ENCODE results near the gene CD14. TPM values are rescaled to one million over a fixed set of nuclear protein-coding genes. Genes with fewer than 3 reads are reported as not detected.

CD14 gene
- total RNA-seq, 1 experiment from 2014 or later: 0.13 TPM

- Histone ChIP-seq H3K27me3 (ENCODE audit: insufficient read depth, low read length) (no peaks in the 10 kb centered on the region), H2BK120ac (ENCODE audit: low read depth, low read length, poor library complexity, severe bottlenecking) (no peak overlapping the region), H2AFZ (ENCODE audit: low read length) (no peak overlapping the region), H3K18ac (ENCODE audit: insufficient read length, low read depth, low read length) (no peak overlapping the region), H3K27ac (ENCODE audit: insufficient read length, low read depth, low read length) (no peak overlapping the region), H3K23me2 (ENCODE audit: insufficient read length, low read depth, low read length, poor library complexity, severe bottlenecking) (peaks cover 6% of the 10 kb centered on the region), H4K20me1 (ENCODE audit: control insufficient read depth, insufficient read depth, insufficient read length) (no peaks in the 10 kb centered on the region), H2BK12ac (ENCODE audit: insufficient read length, low read depth, low read length) (no peak overlapping the region), H3K4ac (ENCODE audit: low read depth, low read length) (no peak overlapping the region), H2BK5ac (ENCODE audit: insufficient read length, low read length) (no peak overlapping the region), H3K79me2 (ENCODE audit: insufficient read depth, low read length) (no peaks in the 10 kb centered on the region), H3K56ac (ENCODE audit: insufficient read length, low read depth, low read length) (no peak overlapping the region), H3K4me1 (ENCODE audit: insufficient read depth, low read length) (no peaks in the 10 kb centered on the region), H3T11ph (ENCODE audit: low read length) (no peak overlapping the region), H4K8ac (replicated peaks; ENCODE audit: insufficient read length, low read depth, low read length) (no peak overlapping the region), H4K91ac (ENCODE audit: insufficient read length, low read depth, low read length) (no peak overlapping the region), H3K14ac (ENCODE audit: insufficient read depth, low read length) (no peak overlapping the region), H3K9ac (ENCODE audit: extremely low read depth, insufficient read length, low read length) (no peak overlapping the region), H3K23ac (ENCODE audit: insufficient read length, low read depth, low read length) (no peak overlapping the region), H2BK15ac (ENCODE audit: low read depth, low read length) (no peak overlapping the region), H2BK20ac (ENCODE audit: low read depth, low read length, poor library complexity, severe bottlenecking) (no peak overlapping the region), H2AK5ac (ENCODE audit: insufficient read length, low read length) (no peak overlapping the region), H3K79me1 (ENCODE audit: insufficient read depth, low read depth, low read length, poor library complexity, severe bottlenecking) (no peaks in the 10 kb centered on the region), H3K4me2 (ENCODE audit: insufficient read depth, insufficient read length, low read length) (no peak overlapping the region), H3K9me3 (ENCODE audit: control insufficient read depth, low read depth, low read length) (peaks cover 4% of the 10 kb centered on the region), H4K5ac (ENCODE audit: insufficient read length, low read depth, low read length) (no peak overlapping the region)
- no peak for TF ChIP-seq CTCF (conservative IDR thresholded peaks at IDR 0.05)
- Mint-ChIP-seq H3K9me3 (peaks cover 11 to 17% of the 10 kb centered on the region in 2 experiments), H3K4me1 (peaks cover 19 to 21% of the 10 kb centered on the region in 2 experiments), H3K27me3 (ENCODE audit: low read depth) (peaks cover 5% of the 10 kb centered on the region), H3K27ac (no peak overlapping the region), H3K4me3 (no peak overlapping the region), H3K36me3 (ENCODE audit: insufficient read depth in 1 of 3, low read depth in 3 of 3) (peaks cover 0 to 6% (median 5%) of the 10 kb centered on the region in 3 experiments; a peak in 2 of 7 replicates)
- DNase-seq: no peak
- no CpG with 5 or more reads among the region's 8 CpGs for WGBS (ENCODE audit: extremely low coverage, insufficient read length, low lambda C conversion rate)
Observed at GRCh38 chr5:140635291-140636257, 2.6 kb upstream of the CD14 start.

All from H9 (cell line).